Astrocyte (in vitro differentiated cells and primary cell): ENCODE data around the gene STAB1.

Experiments used
- CTCF ChIP-seq: IDR thresholded peaks from 2 replicates; pipeline ENCODE4 v1.5.1; 2011; ENCODE audit warnings: low read depth, mild to moderate bottlenecking, inconsistent platforms, low read length, moderate library complexity; ENCODE audit not compliant: insufficient read depth
- EZH2 ChIP-seq: IDR thresholded peaks from 2 replicates; pipeline ENCODE4 v1.6.1; 2012; ENCODE audit warnings: mild to moderate bottlenecking, low read length, inconsistent platforms; ENCODE audit not compliant: insufficient read depth

GRCh38 chr3:52537726-52538421, 42.7 kb downstream of the STAB1 start:
- TF ChIP-seq CTCF, result no peak
- no peak for TF ChIP-seq EZH2
